K562 (cell line): ENCODE results near the gene AKNA. TPM values are rescaled to one million over a fixed set of nuclear protein-coding genes. Genes with fewer than 3 reads are reported as not detected.

Experiments
- ELF1 ChIP-seq: fragments of 200-800 bp; sonication (Bioruptor generic); IDR thresholded peaks from 2 replicates; pipeline ENCODE4 v1.6.1; 2016; ENCODE audit warnings: missing genetic modification characterization, missing compliant biosample characterization
- ETV1 ChIP-seq: fragments of 450-650 bp; conservative IDR thresholded peaks from 2 replicates; pipeline ENCODE4 v1.6.1; 2016; ENCODE audit warnings: missing genetic modification characterization, control low read depth, low read depth, missing compliant biosample characterization
- HMG20B ChIP-seq: fragments of 250-450 bp; sonication (Bioruptor Pico); IDR thresholded peaks from 2 replicates; pipeline ENCODE4 v1.5.0; 2021; ENCODE audit warnings: mild to moderate bottlenecking
- MAZ ChIP-seq, 2 experiments: fragments of 450-650 bp in 1 of 2; sonication (generic) in 1 of 2; formaldehyde crosslinking; IDR thresholded peaks in 1 of 2; conservative IDR thresholded peaks in 1 of 2; 2 replicates each; pipeline versions ENCODE4 v1.4.0 to v1.5.0; 2020; ENCODE audit warnings: mild to moderate bottlenecking in 1 of 2, missing genetic modification reagents in 1 of 2
- MCM7 ChIP-seq, 2 experiments: fragments of 450-650 bp; IDR thresholded peaks; 2 replicates each; pipeline ENCODE4 v1.6.1; 2016 to 2018
- MTA3 ChIP-seq: fragments of 450-650 bp; formaldehyde crosslinking; IDR thresholded peaks from 2 replicates; pipeline ENCODE4 v1.6.1; 2017; ENCODE audit warnings: mild to moderate bottlenecking, borderline replicate concordance
- MXI1 ChIP-seq: IDR thresholded peaks from 2 replicates; pipeline ENCODE4 v1.6.1; 2011; ENCODE audit warnings: low read depth, mild to moderate bottlenecking, improper control_type of control experiment, low read length
- NCOA2 ChIP-seq, 2 experiments: fragments of 450-650 bp; IDR thresholded peaks; 2 replicates each; pipeline ENCODE4 v1.6.1; 2018; ENCODE audit warnings: mild to moderate bottlenecking in 2 of 2, moderate library complexity in 1 of 2; ENCODE audit not compliant: partially characterized antibody in 2 of 2
- PHF21A ChIP-seq: fragments of 450-650 bp; IDR thresholded peaks from 2 replicates; pipeline ENCODE4 v1.6.1; 2017; ENCODE audit warnings: low read depth, borderline replicate concordance
- RBBP5 ChIP-seq: fragments of 200-600 bp; sonication (generic); IDR thresholded peaks from 2 replicates; pipeline ENCODE4 v1.6.1; 2012; ENCODE audit warnings: borderline replicate concordance, mild to moderate bottlenecking, low read length, control low read depth, inconsistent platforms; ENCODE audit not compliant: insufficient read depth, poor library complexity, severe bottlenecking
- RBFOX2 ChIP-seq: fragments of 200-400 bp; formaldehyde crosslinking; IDR thresholded peaks from 2 replicates; pipeline ENCODE4 v1.6.1; 2017; ENCODE audit warnings: low read depth, mild to moderate bottlenecking, low read length, moderate library complexity
- TAF7 ChIP-seq: fragments of 450-650 bp; IDR thresholded peaks from 2 replicates; pipeline ENCODE4 v1.6.1; 2016; ENCODE audit warnings: missing genetic modification characterization, missing compliant biosample characterization
- ZNF830 ChIP-seq: fragments of 250-450 bp; sonication (Bioruptor Pico); IDR thresholded peaks from 2 replicates; pipeline ENCODE4 v1.5.0; 2021; ENCODE audit warnings: mild to moderate bottlenecking
- ZSCAN32 ChIP-seq: fragments of 450-650 bp; formaldehyde crosslinking; IDR thresholded peaks from 2 replicates; pipeline ENCODE4 v1.4.0; 2020; ENCODE audit warnings: mild to moderate bottlenecking, moderate library complexity
- polyA plus RNA-seq, 8 experiments: library from polyadenylated mRNA; depleted of rRNA in 4 of 8; stranded (reverse) in 5 of 8; unstranded in 3 of 8; fragments of >200 nt; fragmentation: Nextera tagmentation in 2 of 8; fragmentation: Illumina TruSeq in 1 of 8; extraction: Ambion mirVana in 2 of 8; extraction: Trizol in 1 of 8; gene quantifications; 2 replicates each; pipeline versions ENCODE4 v1.2.1 to v1.2.3, GENCODE V29; 2011 to 2014; ENCODE audit warnings: inconsistent platforms in 1 of 8, missing spikeins in 1 of 8
- total RNA-seq, 7 experiments: library from RNA; depleted of rRNA in 6 of 7; stranded (reverse); fragments of >200 nt in 6 of 7; fragmentation: Illumina TruSeq in 2 of 7; extraction: Trizol in 2 of 7; gene quantifications; 2 replicates each; pipeline versions ENCODE4 v1.2.1 to v1.2.3, GENCODE V29; 2011 to 2021; ENCODE audit warnings: low replicate concordance in 1 of 7
- TF ChIP-seq, protein P1 (sequence below), 2 experiments: IDR thresholded peaks; 2 replicates each; pipeline ENCODE4 v1.6.1; 2012; ENCODE audit warnings: improper control_type of control experiment in 2 of 2, low read depth in 2 of 2, low read length in 2 of 2, borderline replicate concordance in 1 of 2
- TF ChIP-seq, protein P2 (sequence below): conservative IDR thresholded peaks from 2 replicates; pipeline ENCODE4 v1.6.1; 2011; ENCODE audit warnings: low read depth, mild to moderate bottlenecking, low read length; ENCODE audit not compliant: control insufficient read depth

The AKNA gene
- total and polyA plus RNA-seq, 9 of the 15 experiments (the other 6 are each of a cell fraction or from before 2014, with no cell fraction given): 0.29 to 20.5 (median 3.9) TPM

DNA sequence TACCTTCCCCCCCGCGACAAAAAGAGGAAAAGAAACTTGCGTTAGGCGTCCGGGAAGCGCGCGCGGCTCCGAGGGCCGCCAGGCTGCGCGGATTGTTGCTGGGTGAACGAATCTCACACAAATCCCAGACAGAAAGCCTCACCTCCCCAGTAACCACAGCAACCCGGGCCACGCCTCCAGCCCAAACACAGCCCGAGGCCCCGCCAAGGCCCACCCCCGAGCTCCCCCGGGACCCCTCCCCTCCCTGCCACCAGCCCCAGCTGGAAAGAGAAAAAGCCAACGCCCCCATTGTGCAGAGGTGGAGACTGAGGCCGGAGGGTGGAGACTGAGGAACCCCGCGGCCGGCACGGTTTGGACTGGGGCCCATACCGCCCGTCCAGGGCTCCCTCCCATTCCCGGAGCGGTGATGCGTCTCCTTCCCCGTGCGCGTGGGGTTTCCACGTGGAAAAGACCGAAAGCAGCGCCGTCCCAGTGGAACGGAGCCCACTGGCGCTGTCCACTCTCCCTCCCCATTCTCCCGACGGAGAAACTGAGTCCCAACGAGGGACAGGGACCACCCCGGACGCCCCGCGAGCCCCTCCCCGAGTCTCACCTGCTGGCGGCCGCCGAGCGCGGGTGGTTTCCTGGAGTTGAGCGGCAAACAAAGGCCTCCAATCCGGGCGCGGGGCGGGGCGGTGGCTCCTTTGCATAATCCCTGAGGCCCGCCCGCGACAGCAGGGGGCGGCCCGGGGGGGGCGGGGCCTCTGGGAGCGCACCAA lies 10.2 kb upstream of the AKNA start (continued):
- TF ChIP-seq RBBP5 (peak; percentile 47), ETV1 (tag) (peak; percentile 52), PHF21A (no peak), ZNF830 (no peak), MCM7 (IDR thresholded peaks at IDR 0.05) (no peak), HMG20B (CRISPR knock-in tag) (no peak), MAZ (CRISPR knock-in tag; conservative IDR thresholded peaks at IDR 0.05 in 1 of 2, IDR thresholded peaks at IDR 0.05 in 1 of 2) (peak in 1 of 2 experiments; percentile 76; a peak in 3 of 4 replicates), MXI1 (no peak), ZSCAN32 (CRISPR knock-in tag) (no peak), TAF7 (no peak), RBFOX2 (peak; percentile 91), NCOA2 (IDR thresholded peaks at IDR 0.05; ENCODE audit: partially characterized antibody in 2 of 2) (no peak), ELF1 (tag) (peak; percentile 13; the same call in 1 of the 2 replicates), MTA3 (0 out of 2 replicates have a peak, but pooled peaks have one; percentile 27)
- TF ChIP-seq, protein P1, sequence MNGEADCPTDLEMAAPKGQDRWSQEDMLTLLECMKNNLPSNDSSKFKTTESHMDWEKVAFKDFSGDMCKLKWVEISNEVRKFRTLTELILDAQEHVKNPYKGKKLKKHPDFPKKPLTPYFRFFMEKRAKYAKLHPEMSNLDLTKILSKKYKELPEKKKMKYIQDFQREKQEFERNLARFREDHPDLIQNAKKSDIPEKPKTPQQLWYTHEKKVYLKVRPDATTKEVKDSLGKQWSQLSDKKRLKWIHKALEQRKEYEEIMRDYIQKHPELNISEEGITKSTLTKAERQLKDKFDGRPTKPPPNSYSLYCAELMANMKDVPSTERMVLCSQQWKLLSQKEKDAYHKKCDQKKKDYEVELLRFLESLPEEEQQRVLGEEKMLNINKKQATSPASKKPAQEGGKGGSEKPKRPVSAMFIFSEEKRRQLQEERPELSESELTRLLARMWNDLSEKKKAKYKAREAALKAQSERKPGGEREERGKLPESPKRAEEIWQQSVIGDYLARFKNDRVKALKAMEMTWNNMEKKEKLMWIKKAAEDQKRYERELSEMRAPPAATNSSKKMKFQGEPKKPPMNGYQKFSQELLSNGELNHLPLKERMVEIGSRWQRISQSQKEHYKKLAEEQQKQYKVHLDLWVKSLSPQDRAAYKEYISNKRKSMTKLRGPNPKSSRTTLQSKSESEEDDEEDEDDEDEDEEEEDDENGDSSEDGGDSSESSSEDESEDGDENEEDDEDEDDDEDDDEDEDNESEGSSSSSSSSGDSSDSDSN (IDR thresholded peaks at IDR 0.05; ENCODE audit: borderline replicate concordance in 1 of 2, low read depth in 2 of 2, low read length in 2 of 2): 0 out of 4 replicates have a peak, but pooled peaks of 1 of the 2 experiments have one; percentile 3
- TF ChIP-seq, protein P2, sequence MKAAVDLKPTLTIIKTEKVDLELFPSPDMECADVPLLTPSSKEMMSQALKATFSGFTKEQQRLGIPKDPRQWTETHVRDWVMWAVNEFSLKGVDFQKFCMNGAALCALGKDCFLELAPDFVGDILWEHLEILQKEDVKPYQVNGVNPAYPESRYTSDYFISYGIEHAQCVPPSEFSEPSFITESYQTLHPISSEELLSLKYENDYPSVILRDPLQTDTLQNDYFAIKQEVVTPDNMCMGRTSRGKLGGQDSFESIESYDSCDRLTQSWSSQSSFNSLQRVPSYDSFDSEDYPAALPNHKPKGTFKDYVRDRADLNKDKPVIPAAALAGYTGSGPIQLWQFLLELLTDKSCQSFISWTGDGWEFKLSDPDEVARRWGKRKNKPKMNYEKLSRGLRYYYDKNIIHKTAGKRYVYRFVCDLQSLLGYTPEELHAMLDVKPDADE: no peak
